ENCODE results near the gene HSPD1. TPM values are rescaled to one million over a fixed set of nuclear protein-coding genes. Genes with fewer than 3 reads are reported as not detected.

Gene HSPD1
- total RNA-seq, 1 donor from 2014 or later, result 146 TPM

DNA sequence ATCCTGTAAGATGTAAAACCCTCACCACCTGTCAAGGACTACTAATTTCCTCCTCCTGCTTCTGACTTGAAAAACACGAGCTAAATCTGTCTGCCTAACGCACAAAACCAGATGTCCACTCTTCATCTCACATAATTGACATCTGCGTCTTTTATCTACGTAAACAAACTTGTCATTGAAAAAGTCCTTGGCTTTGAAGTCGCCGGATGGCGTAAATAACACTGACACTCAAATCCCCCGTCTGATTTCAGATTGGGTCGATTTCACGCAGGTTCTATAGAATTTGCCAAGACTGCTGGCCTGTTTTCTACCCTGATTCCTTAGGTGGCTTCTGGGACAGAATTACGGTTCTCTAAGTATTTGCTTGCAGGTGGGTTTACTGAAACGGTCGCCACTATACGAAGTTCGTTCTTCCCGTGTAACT, 15.7 kb upstream of the HSPD1 start:
- Histone ChIP-seq H3K4me3 (ENCODE audit: low read length in 3 of 3) (peak overlapping the region; percentile 87 to 90 (median 87)), H3K4me1 (ENCODE audit: control insufficient read depth in 3 of 3, insufficient read depth in 3 of 3, low read length in 3 of 3) (peaks cover 5 to 16% (median 8%) of the 10 kb centered on the region in 3 donors), H3K27me3 (ENCODE audit: control insufficient read depth in 3 of 3, insufficient read depth in 3 of 3, low read length in 3 of 3) (no peaks in the 10 kb centered on the region), H3K27ac (ENCODE audit: low read depth, low read length) (peak overlapping the region; percentile 96), H3K36me3 (ENCODE audit: control insufficient read depth in 3 of 3, insufficient read depth in 3 of 3, low read length in 3 of 3) (no peaks in the 10 kb centered on the region), H3K9ac (ENCODE audit: low read depth in 1 of 3, low read length in 3 of 3) (peak overlapping the region; percentile 85 to 99 (median 93)), H3K9me3 (ENCODE audit: control insufficient read depth in 3 of 3, low read length in 3 of 3) (no peaks in the 10 kb centered on the region)

DNA sequence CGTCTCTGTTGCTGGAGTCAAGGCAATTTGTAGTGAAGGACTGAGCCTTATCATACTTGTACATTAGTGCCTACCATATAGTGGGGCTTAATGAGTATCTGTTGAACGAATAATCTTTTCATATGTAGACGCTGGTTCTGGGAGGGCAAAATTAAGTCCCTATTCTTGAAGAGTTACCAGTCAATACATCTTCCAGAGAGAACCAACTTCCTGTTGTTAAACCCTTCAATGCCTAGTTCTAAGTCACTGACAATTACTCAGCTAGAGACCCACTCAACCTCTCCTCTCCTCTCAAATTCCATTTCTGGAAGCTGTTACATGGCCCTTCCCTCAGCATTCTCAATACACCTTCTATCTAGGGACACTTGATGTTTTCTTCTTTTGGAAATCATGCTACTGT, 15.1 kb upstream of the HSPD1 start:
- H3K4me1 ChIP-seq (ENCODE audit: control insufficient read depth in 3 of 3, insufficient read depth in 3 of 3, low read length in 3 of 3), result peaks cover 5 to 16% (median 8%) of the 10 kb centered on the region in 3 donors
- peak overlapping the region; percentile 85 to 99 (median 93) for H3K9ac ChIP-seq (ENCODE audit: low read depth in 1 of 3, low read length in 3 of 3)
- peak overlapping the region; percentile 96 for H3K27ac ChIP-seq (ENCODE audit: low read depth, low read length)
- H3K27me3 ChIP-seq (ENCODE audit: control insufficient read depth in 3 of 3, insufficient read depth in 3 of 3, low read length in 3 of 3), result no peaks in the 10 kb centered on the region
- H3K4me3 ChIP-seq (ENCODE audit: low read length in 3 of 3), result peak overlapping the region; percentile 87 to 90 (median 87)
- no peaks in the 10 kb centered on the region for H3K36me3 ChIP-seq (ENCODE audit: control insufficient read depth in 3 of 3, insufficient read depth in 3 of 3, low read length in 3 of 3)
- no peaks in the 10 kb centered on the region for H3K9me3 ChIP-seq (ENCODE audit: control insufficient read depth in 3 of 3, low read length in 3 of 3)

DNA sequence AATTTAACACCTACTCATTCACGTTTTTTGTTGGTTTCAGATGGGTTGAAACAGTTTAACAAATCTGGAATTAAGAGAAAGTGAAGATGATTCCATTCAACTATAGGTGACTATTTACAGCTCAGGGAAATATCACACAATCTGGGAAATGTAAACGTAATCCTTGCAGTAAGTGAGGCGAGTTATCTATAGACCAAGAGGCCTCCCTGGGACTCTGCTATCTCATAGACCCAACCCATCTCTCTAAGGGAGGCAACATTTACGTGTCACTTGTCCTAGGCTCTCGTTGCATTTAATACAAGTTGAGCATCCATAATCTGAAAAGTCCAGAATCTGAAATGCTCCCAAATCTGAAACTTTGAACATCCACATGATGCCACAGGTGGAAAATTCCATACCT, 14.3 kb upstream of the HSPD1 start:
- H3K9ac ChIP-seq (ENCODE audit: low read depth in 1 of 3, low read length in 3 of 3), result no peak overlapping the region
- no peaks in the 10 kb centered on the region for H3K27me3 ChIP-seq (ENCODE audit: control insufficient read depth in 3 of 3, insufficient read depth in 3 of 3, low read length in 3 of 3)
- peaks cover 0 to 2% (median 0%) of the 10 kb centered on the region in 3 donors for H3K36me3 ChIP-seq (ENCODE audit: control insufficient read depth in 3 of 3, insufficient read depth in 3 of 3, low read length in 3 of 3)
- H3K9me3 ChIP-seq (ENCODE audit: control insufficient read depth in 3 of 3, low read length in 3 of 3), result no peaks in the 10 kb centered on the region
- peaks cover 5 to 16% (median 6%) of the 10 kb centered on the region in 3 donors for H3K4me1 ChIP-seq (ENCODE audit: control insufficient read depth in 3 of 3, insufficient read depth in 3 of 3, low read length in 3 of 3)
- H3K27ac ChIP-seq (ENCODE audit: low read depth, low read length), result no peak overlapping the region
- no peak overlapping the region for H3K4me3 ChIP-seq (ENCODE audit: low read length in 3 of 3)

DNA sequence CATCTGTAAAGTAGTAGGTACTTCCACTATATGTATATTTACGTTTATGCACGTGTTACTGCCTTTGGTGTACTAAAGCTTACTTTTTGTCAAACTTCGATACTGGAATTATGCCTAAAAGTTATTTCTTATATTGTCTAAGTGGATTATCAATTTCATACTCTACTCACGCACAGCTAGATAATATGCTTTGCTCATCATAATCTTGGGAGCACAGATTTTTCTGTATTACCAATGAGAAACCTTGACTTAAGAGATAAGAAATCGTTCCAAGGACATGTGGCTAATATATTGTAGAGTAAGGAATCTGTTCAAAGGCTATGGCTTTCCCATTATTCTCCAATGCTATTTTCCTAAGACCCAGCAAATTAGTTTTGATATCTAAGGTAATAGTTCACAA, 7.0 kb upstream of the HSPD1 start:
- Histone ChIP-seq H3K9me3 (ENCODE audit: control insufficient read depth in 3 of 3, low read length in 3 of 3) (no peaks in the 10 kb centered on the region), H3K27ac (ENCODE audit: low read depth, low read length) (no peak overlapping the region), H3K4me1 (ENCODE audit: control insufficient read depth in 3 of 3, insufficient read depth in 3 of 3, low read length in 3 of 3) (peaks cover 7% of the 10 kb centered on the region in 3 donors), H3K36me3 (ENCODE audit: control insufficient read depth in 3 of 3, insufficient read depth in 3 of 3, low read length in 3 of 3) (peaks cover 14 to 25% (median 14%) of the 10 kb centered on the region in 3 donors), H3K9ac (ENCODE audit: low read depth in 1 of 3, low read length in 3 of 3) (no peak overlapping the region), H3K27me3 (ENCODE audit: control insufficient read depth in 3 of 3, insufficient read depth in 3 of 3, low read length in 3 of 3) (no peaks in the 10 kb centered on the region), H3K4me3 (ENCODE audit: low read length in 3 of 3) (no peak overlapping the region)

DNA sequence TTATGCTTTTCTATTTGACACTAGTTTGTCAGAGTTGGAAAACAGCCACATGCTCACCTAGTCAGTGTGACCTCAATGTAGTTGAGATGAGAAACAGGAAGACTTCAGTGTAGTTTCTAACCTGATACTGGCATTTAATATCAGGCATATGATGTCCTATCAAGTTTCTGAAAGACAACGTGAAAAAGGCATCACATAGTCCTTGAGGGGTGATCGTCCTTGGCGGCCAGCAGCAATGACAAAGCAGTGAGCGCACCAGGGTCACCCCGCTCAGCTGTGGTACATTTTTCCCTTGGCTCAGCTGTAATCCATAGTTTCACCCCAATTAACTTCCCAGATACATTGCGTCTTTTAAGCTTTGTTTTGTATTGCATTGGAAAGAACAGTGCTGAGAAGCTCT, 4.9 kb upstream of the HSPD1 start:
- Histone ChIP-seq H3K36me3 (ENCODE audit: control insufficient read depth in 3 of 3, insufficient read depth in 3 of 3, low read length in 3 of 3) (peaks cover 14 to 25% (median 15%) of the 10 kb centered on the region in 3 donors), H3K27ac (ENCODE audit: low read depth, low read length) (no peak overlapping the region), H3K27me3 (ENCODE audit: control insufficient read depth in 3 of 3, insufficient read depth in 3 of 3, low read length in 3 of 3) (no peaks in the 10 kb centered on the region), H3K4me3 (ENCODE audit: low read length in 3 of 3) (no peak overlapping the region), H3K4me1 (ENCODE audit: control insufficient read depth in 3 of 3, insufficient read depth in 3 of 3, low read length in 3 of 3) (peaks cover 14 to 16% (median 14%) of the 10 kb centered on the region in 3 donors), H3K9me3 (ENCODE audit: control insufficient read depth in 3 of 3, low read length in 3 of 3) (no peaks in the 10 kb centered on the region), H3K9ac (ENCODE audit: low read depth in 1 of 3, low read length in 3 of 3) (no peak overlapping the region)

DNA sequence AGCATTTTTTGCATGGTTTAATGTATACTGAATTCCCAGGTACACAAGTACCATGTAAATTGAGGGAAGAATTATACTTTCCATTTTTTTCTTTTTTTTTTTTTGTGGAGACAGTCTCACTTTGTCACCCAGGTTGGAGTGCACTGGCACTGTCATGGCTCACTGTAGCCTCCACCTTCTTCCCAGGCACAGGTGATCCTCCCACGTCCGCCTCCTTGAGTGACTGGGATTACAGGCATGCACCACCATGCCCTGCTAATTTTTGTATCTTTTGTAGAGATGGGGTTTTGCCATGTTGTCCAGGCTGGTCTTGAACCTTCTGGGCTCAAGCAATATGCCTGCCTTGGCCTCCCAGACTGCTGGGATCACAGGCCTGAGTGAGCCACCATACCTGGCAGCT, 4.4 kb upstream of the HSPD1 start:
- Histone ChIP-seq H3K27ac (ENCODE audit: low read depth, low read length) (no peak overlapping the region), H3K27me3 (ENCODE audit: control insufficient read depth in 3 of 3, insufficient read depth in 3 of 3, low read length in 3 of 3) (no peaks in the 10 kb centered on the region), H3K4me3 (ENCODE audit: low read length in 3 of 3) (no peak overlapping the region), H3K9me3 (ENCODE audit: control insufficient read depth in 3 of 3, low read length in 3 of 3) (no peaks in the 10 kb centered on the region), H3K4me1 (ENCODE audit: control insufficient read depth in 3 of 3, insufficient read depth in 3 of 3, low read length in 3 of 3) (peaks cover 14 to 21% (median 14%) of the 10 kb centered on the region in 3 donors), H3K36me3 (ENCODE audit: control insufficient read depth in 3 of 3, insufficient read depth in 3 of 3, low read length in 3 of 3) (peaks cover 13 to 25% (median 14%) of the 10 kb centered on the region in 3 donors), H3K9ac (ENCODE audit: low read depth in 1 of 3, low read length in 3 of 3) (no peak overlapping the region)

DNA sequence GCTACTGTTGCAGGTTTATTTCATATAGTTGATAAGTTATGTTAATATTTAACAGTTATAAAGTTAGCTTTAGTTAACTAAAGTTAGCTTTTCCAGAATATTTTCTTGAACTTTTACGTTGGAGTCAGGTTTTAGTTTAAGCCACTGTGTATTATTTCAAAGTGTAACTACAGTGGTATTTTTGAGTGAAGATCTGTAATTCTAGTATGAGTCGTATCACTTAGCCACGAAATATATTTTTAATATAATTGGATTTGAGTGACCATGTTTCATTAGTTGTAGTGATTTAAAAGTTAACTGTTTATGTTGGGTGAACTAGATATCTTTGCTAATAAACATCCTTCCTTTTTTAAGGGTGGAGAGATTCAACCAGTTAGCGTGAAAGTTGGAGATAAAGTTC, 3.0 kb upstream of the HSPD1 start:
- peaks cover 14 to 25% (median 14%) of the 10 kb centered on the region in 3 donors for H3K36me3 ChIP-seq (ENCODE audit: control insufficient read depth in 3 of 3, insufficient read depth in 3 of 3, low read length in 3 of 3)
- H3K27ac ChIP-seq (ENCODE audit: low read depth, low read length), result no peak overlapping the region
- H3K9me3 ChIP-seq (ENCODE audit: control insufficient read depth in 3 of 3, low read length in 3 of 3), result no peaks in the 10 kb centered on the region
- no peaks in the 10 kb centered on the region for H3K27me3 ChIP-seq (ENCODE audit: control insufficient read depth in 3 of 3, insufficient read depth in 3 of 3, low read length in 3 of 3)
- no peak overlapping the region for H3K4me3 ChIP-seq (ENCODE audit: low read length in 3 of 3)
- H3K9ac ChIP-seq (ENCODE audit: low read depth in 1 of 3, low read length in 3 of 3), result no peak overlapping the region
- peaks cover 25 to 34% (median 27%) of the 10 kb centered on the region in 3 donors for H3K4me1 ChIP-seq (ENCODE audit: control insufficient read depth in 3 of 3, insufficient read depth in 3 of 3, low read length in 3 of 3)

DNA sequence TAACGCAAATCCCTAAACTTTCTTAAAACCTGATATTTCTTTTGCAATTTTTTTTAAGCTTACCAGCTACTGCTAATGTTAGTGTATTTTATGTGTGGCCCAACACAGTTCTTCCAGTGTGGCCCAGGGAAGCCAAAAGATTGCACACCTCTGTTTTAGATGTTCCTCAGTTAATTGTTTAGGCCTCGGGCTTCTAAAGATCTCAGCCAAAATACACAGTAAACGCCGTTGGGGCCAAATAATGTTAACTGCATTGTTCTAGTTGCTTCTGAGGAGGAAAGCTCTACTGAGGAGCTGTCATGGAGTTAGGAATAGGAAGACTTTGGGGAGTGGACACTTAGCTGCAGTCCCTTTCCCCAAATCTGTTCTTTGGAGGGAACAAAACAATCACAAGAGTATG, 2.6 kb upstream of the HSPD1 start:
- Histone ChIP-seq H3K36me3 (ENCODE audit: control insufficient read depth in 3 of 3, insufficient read depth in 3 of 3, low read length in 3 of 3) (peaks cover 14 to 25% (median 16%) of the 10 kb centered on the region in 3 donors), H3K4me3 (ENCODE audit: low read length in 3 of 3) (no peak overlapping the region), H3K9me3 (ENCODE audit: control insufficient read depth in 3 of 3, low read length in 3 of 3) (no peaks in the 10 kb centered on the region), H3K4me1 (ENCODE audit: control insufficient read depth in 3 of 3, insufficient read depth in 3 of 3, low read length in 3 of 3) (peaks cover 28 to 35% (median 31%) of the 10 kb centered on the region in 3 donors), H3K9ac (ENCODE audit: low read depth in 1 of 3, low read length in 3 of 3) (peak overlapping the region; percentile 0 to 65 (median 28)), H3K27ac (ENCODE audit: low read depth, low read length) (peak overlapping the region; percentile 95), H3K27me3 (ENCODE audit: control insufficient read depth in 3 of 3, insufficient read depth in 3 of 3, low read length in 3 of 3) (no peaks in the 10 kb centered on the region)

DNA sequence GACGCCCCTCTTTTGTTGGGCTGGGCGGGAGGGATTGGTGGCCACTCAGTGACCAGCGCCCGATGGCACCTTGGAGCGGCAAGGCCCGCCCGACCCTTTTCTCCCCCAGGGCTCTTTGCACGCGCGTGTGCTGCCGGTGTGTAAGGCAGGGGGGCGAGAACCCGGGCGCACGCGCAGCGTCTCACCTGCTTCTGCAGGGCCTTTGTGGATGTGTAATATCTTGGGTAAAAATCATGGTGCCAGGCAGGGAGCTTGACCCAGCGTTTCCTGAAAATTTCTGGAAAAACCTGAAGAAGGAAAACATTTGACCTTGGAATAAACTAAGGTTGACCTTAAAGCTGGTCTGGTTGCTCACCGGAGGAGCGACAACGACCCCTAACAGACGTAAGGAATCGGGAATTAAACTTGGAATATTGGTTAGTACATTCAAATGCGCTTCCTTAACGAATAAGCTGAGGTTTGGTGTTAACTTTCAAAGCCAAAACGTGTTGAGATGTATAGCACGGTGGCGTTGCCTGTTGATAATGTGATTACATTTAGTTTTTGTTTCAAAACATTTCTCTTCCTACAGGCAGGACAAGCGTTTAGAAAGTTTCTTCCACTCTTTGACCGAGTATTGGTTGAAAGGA, 977 bp upstream of the HSPD1 start:
- peaks cover 24 to 34% (median 30%) of the 10 kb centered on the region in 3 donors for H3K36me3 ChIP-seq (ENCODE audit: control insufficient read depth in 3 of 3, insufficient read depth in 3 of 3, low read length in 3 of 3)
- no peaks in the 10 kb centered on the region for H3K9me3 ChIP-seq (ENCODE audit: control insufficient read depth in 3 of 3, low read length in 3 of 3)
- peak overlapping the region; percentile 89 to 97 (median 90) for H3K4me3 ChIP-seq (ENCODE audit: low read length in 3 of 3)
- no peaks in the 10 kb centered on the region for H3K27me3 ChIP-seq (ENCODE audit: control insufficient read depth in 3 of 3, insufficient read depth in 3 of 3, low read length in 3 of 3)
- H3K4me1 ChIP-seq (ENCODE audit: control insufficient read depth in 3 of 3, insufficient read depth in 3 of 3, low read length in 3 of 3), result peaks cover 31 to 45% (median 35%) of the 10 kb centered on the region in 3 donors
- peak overlapping the region; percentile 95 for H3K27ac ChIP-seq (ENCODE audit: low read depth, low read length)
- H3K9ac ChIP-seq (ENCODE audit: low read depth in 1 of 3, low read length in 3 of 3), result peak overlapping the region; percentile 94 to 97 (median 95)

DNA sequence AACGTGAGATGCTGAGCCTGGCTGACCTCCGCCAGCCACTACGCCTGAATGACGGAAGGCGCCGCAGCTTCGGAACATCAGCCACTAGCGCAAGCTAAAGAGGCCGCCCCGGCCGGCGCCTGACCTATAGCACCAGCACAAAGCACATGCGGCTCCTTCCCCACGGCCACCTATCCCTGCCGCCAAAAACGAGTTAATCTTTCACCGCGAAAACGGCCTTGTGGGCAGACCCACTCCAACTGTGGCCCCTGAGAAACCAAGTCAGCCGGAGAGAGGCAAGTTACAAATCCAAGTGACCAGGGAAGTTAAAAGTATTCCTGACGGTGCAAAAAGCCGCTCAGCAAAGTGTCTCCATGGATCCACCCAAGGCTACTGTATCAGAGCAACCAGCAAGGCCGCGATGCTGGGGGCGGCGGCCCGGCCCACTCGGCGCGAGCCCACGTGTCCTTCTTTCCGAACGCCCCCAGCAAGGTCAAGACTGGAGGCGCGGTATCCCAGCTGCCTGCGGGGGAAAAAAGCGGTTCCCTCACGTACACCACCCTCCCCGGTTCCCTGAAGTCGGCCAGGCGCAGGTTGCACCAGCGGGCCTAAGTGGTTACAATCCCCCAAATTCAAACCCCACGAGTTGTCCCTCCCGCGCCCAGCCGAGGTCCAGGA, 575 bp downstream of the HSPD1 start:
- no peaks in the 10 kb centered on the region for H3K27me3 ChIP-seq (ENCODE audit: control insufficient read depth in 3 of 3, insufficient read depth in 3 of 3, low read length in 3 of 3)
- H3K4me3 ChIP-seq (ENCODE audit: low read length in 3 of 3), result peak overlapping the region; percentile 86 to 90 (median 89)
- peaks cover 23 to 41% (median 38%) of the 10 kb centered on the region in 3 donors for H3K36me3 ChIP-seq (ENCODE audit: control insufficient read depth in 3 of 3, insufficient read depth in 3 of 3, low read length in 3 of 3)
- no peaks in the 10 kb centered on the region for H3K9me3 ChIP-seq (ENCODE audit: control insufficient read depth in 3 of 3, low read length in 3 of 3)
- peak overlapping the region; percentile 95 for H3K27ac ChIP-seq (ENCODE audit: low read depth, low read length)
- H3K4me1 ChIP-seq (ENCODE audit: control insufficient read depth in 3 of 3, insufficient read depth in 3 of 3, low read length in 3 of 3), result peaks cover 31 to 47% (median 35%) of the 10 kb centered on the region in 3 donors
- peak overlapping the region; percentile 90 to 97 (median 95) for H3K9ac ChIP-seq (ENCODE audit: low read depth in 1 of 3, low read length in 3 of 3)
